HFFc6 (cell line): ENCODE data around the gene CPT1A. TPM values are rescaled to one million over a fixed set of nuclear protein-coding genes. Genes with fewer than 3 reads are reported as not detected.

Experiments
- DNase-seq: peaks from one replicate; pipeline ENCODE4 v3.0.0-alpha.2; 2018
- H3K27ac Mint-ChIP-seq: 2 replicates; pipeline ENCODE4 v1.8.0; 2020; ENCODE audit warnings: mild to moderate bottlenecking, mixed read lengths
- H3K27me3 Mint-ChIP-seq: 2 replicates; pipeline ENCODE4 v1.8.0; 2021; ENCODE audit warnings: mild to moderate bottlenecking, moderate library complexity, mixed read lengths; ENCODE audit not compliant: insufficient read depth
- H3K36me3 Mint-ChIP-seq: 2 replicates; pipeline ENCODE4 v1.8.0; 2021; ENCODE audit warnings: low read depth, mixed read lengths
- H3K4me1 Mint-ChIP-seq: 2 replicates; pipeline ENCODE4 v1.8.0; 2020; ENCODE audit warnings: low read depth, mixed read lengths
- H3K4me3 Mint-ChIP-seq: 2 replicates; pipeline ENCODE4 v1.8.0; 2020; ENCODE audit warnings: mild to moderate bottlenecking, moderate library complexity, mixed read lengths
- H3K9me3 Mint-ChIP-seq: 2 replicates; pipeline ENCODE4 v1.8.0; 2020; ENCODE audit warnings: mild to moderate bottlenecking, mixed read lengths
- CTCF ChIP-seq: fragments of 200-600 bp; sonication (generic); IDR thresholded peaks from 2 replicates; pipeline ENCODE4 v1.5.0; 2021; ENCODE audit warnings: antibody characterized with exemption, mild to moderate bottlenecking
- total RNA-seq, 6 experiments: library from RNA; stranded (reverse); fragmentation: NEBNext Ultra II Directional; extraction: Animal tissue kit (Norgen Biotek cat#: 25700); gene quantifications; 2 replicates in 1 of 6; 3 replicates in 5 of 6; pipeline ENCODE4 v1.2.3, GENCODE V29; 2021

Gene CPT1A
- total RNA-seq, 6 experiments from 2014 or later: 35.5 to 63.7 (median 55.8) TPM

DNA sequence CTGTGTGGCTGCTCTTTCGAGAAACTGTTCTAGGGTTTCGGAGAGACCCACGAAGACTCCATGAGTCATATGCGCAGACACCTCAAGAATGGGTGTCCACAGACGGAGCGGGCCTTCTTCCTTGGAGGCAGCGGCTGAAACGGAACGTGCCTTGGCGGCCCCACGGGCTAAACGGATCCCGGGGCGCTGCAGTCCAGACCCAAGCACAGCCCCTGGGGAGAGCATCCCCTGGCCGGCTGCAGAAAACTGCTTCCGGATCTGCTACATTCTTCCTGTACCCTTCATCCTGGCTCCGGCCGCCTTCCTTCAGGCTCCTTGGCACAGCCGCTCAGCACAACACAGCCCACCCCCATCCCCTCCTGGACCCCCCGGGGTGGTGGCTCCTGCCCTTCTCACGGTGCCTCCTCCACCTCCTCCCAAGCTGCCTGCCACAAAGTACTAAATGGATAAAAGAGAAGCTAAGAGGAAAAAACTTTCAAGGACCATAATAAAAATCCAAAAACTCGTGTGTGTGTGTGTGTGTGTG, 25.4 kb downstream of the CPT1A start:
- peaks cover 5% of the 10 kb centered on the region; the same call in 1 of the 2 replicates for H3K4me1 Mint-ChIP-seq
- no peaks in the 10 kb centered on the region for H3K27me3 Mint-ChIP-seq
- no peak for DNase-seq
- H3K27ac Mint-ChIP-seq: no peak overlapping the region
- H3K9me3 Mint-ChIP-seq: no peaks in the 10 kb centered on the region
- no peak overlapping the region for H3K4me3 Mint-ChIP-seq
- no peak for TF ChIP-seq CTCF
- peaks cover 19% of the 10 kb centered on the region; the same call in 1 of the 2 replicates for H3K36me3 Mint-ChIP-seq

- Mint-ChIP-seq H3K36me3 (peaks cover 19% of the 10 kb centered on the region; the same call in 1 of the 2 replicates), H3K27me3 (no peaks in the 10 kb centered on the region), H3K9me3 (no peaks in the 10 kb centered on the region), H3K4me1 (peaks cover 10% of the 10 kb centered on the region; the same call in 1 of the 2 replicates), H3K27ac (no peak overlapping the region), H3K4me3 (no peak overlapping the region)
- no peak for DNase-seq
- TF ChIP-seq CTCF: no peak
Measured at GRCh38 chr11:68813773-68814172, 27.9 kb downstream of the CPT1A start.

DNA sequence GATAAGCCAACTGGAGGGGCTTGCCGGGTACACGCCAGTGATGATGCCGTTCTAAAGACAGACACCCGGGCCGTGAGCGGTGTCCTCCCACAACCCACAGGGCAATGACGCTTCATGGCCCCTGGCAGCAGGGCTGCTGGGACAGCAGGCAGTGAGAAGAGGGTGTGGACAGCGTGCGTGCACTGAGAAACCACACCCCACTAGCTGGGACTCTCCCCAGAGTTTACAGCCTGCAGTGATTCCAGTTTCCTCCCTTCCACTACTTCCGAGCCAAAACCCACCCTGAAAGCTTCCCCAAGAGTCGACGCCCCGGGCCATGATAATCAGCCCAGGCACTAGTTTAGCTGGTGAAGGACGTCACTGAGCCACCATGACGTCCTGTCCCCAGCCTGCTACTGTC, 29.2 kb downstream of the CPT1A start:
- H3K27ac Mint-ChIP-seq: no peak overlapping the region
- DNase-seq: no peak
- H3K27me3 Mint-ChIP-seq: no peaks in the 10 kb centered on the region
- no peak overlapping the region for H3K4me3 Mint-ChIP-seq
- peaks cover 11% of the 10 kb centered on the region for H3K4me1 Mint-ChIP-seq
- TF ChIP-seq CTCF: no peak
- no peaks in the 10 kb centered on the region for H3K9me3 Mint-ChIP-seq
- H3K36me3 Mint-ChIP-seq: peaks cover 19% of the 10 kb centered on the region; the same call in 1 of the 2 replicates

DNA sequence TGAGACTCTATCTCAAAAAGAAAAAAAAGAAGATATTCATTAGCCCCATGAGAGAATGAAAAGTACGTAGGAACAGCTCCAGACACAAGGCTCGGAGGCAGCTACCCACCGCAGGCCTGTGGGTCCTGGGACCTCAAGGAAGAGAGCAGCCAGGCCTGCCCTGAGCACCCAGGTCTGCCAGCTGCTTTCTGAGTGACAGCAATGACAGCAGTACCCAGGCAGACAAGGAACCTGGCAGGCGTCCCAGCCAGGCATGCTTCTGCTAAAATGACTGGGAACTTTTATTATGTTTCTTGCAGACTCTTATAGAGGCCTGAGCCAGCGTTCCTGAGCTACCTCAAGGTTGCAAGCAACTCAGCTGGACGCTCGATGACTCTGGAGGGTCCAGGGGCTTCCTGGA, 31.6 kb downstream of the CPT1A start:
- no peak for DNase-seq
- Mint-ChIP-seq H3K9me3 (no peaks in the 10 kb centered on the region), H3K4me3 (no peak overlapping the region), H3K4me1 (peaks cover 14% of the 10 kb centered on the region), H3K36me3 (peaks cover 20% of the 10 kb centered on the region), H3K27ac (no peak overlapping the region), H3K27me3 (0 out of 2 replicates have a peak, but pooled peaks cover 2% of the 10 kb centered on the region)
- TF ChIP-seq CTCF: no peak

- no peaks in the 10 kb centered on the region for H3K9me3 Mint-ChIP-seq
- no peak for DNase-seq
- H3K36me3 Mint-ChIP-seq: peaks cover 16% of the 10 kb centered on the region
- no peak overlapping the region for H3K4me3 Mint-ChIP-seq
- peak overlapping the region; percentile 33; the same call in 1 of the 2 replicates for H3K27ac Mint-ChIP-seq
- H3K27me3 Mint-ChIP-seq: 0 out of 2 replicates have a peak, but pooled peaks cover 2% of the 10 kb centered on the region
- TF ChIP-seq CTCF: no peak
- peaks cover 14% of the 10 kb centered on the region for H3K4me1 Mint-ChIP-seq
Measured at GRCh38 chr11:68809506-68809905, 32.2 kb downstream of the CPT1A start.
